Stimulated activated CD8-positive, alpha-beta memory T cell treated with anti-CD3 and anti-CD28 coated beads, Interleukin-12 subunit alpha, Interleukin-12 subunit beta, amount 100 ng/mL, for 1 hour (primary cell): ENCODE data around the gene NT5C.

ENCODE experiments used
- DNase-seq: peaks from one replicate; pipeline ENCODE4 v3.0.0-alpha.2; 2020; ENCODE audit warnings: low read depth

NT5C gene

DNA sequence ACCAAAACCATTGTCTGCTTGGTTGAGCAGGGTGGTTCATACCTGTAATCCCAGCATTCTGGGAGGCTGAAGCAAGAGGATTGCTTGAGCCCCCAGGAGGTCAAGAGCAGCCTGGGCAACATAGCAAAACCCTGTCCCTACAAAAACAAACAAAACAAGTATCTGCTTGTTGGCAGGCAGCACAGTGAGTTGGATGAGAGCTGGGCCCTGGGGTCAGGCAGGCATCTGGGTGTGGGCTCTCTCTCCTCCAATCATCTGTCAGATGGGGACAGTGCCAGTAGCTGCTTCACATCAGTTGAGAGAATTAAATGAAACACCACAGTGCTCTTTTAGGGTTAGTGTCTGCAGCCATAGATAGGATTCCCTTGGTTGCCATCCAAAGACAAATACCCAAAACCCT, 16.0 kb downstream of the NT5C start:
- DNase-seq: no peak

- DNase-seq: no peak
Measured at GRCh38 chr17:75114552-75115314, 16.8 kb downstream of the NT5C start.

DNA sequence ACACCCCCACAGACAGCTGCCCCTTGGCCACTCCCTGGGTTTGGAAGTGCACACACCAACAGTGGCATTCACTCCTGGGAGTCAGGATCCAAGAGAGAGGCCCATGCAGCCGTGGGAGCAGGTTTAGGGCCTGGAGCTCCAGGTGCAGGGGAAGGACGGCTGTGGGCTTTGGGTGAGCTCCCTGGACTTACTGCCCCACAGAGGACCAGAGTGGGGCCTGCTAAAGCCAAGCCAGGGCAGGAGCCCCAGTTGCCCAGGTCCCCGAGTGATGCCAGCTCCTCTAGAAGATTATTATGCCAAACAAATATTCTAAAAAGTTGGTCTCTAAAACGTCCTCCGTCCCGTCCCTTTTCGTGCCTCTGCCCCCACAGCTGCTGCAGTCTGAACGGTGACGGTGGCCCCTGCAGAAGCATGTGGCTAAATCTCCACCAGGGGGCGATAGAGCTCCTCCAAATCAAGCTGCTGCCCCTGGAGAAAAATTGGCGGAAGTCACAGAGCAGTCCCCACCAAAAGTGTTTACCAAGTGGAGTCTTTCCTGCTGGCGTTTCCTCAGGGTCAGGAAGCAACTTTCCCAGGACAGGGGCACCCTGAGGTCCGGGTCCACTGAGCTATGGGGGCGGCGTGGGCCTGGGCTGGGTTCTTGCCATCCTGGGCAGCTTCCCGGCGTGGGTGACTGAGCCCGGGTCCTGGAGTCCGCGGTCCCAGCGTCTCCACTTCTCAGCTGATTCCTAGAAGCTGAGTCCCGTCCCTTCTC, 17.6 kb downstream of the NT5C start:
- peak; percentile 89 for DNase-seq

GRCh38 chr17:75111777-75112335, 19.7 kb downstream of the NT5C start:
- DNase-seq: no peak

DNA sequence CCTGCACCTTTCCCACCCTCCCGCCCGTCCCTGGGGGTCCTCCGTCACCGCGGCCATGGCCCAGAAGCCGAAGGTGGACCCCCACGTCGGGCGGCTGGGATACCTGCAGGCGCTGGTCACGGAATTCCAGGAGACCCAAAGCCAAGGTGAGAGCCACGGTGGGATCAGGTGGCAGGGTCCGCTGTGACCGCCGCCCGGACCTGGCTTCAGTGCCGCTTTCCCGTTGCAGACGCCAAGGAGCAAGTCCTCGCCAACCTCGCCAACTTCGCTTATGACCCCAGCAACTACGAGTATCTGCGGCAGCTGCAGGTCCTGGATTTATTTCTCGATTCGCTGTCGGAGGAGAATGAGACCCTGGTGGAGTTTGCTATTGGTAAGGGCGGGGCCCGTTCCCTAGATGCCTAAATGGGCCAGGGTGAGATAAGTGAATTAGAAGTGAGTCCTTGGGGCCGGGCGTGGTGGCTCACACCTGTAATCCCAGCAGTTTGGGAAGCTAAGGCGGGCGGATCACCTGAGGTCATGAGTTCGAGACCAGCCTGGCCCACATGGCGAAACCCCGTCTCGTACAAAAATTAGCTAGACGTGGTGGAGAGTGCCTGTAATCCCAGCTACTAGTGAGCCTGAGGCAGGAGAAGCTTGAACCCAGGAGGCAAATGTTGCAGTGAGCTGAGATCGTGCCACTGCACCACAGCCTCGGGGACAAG, 21.2 kb downstream of the NT5C start:
- no peak for DNase-seq

- DNase-seq: peak; percentile 82
Measured at GRCh38 chr17:75109407-75110233, 21.9 kb downstream of the NT5C start, which contains the start of gene ARMC7. Gene ARMC7 (plus strand): TSS chr17:75109969. CDS start chr17:75110289, 320 bp downstream.

- DNase-seq: no peak
Measured at GRCh38 chr17:75109046-75109406, 22.5 kb downstream of the NT5C start.

DNA sequence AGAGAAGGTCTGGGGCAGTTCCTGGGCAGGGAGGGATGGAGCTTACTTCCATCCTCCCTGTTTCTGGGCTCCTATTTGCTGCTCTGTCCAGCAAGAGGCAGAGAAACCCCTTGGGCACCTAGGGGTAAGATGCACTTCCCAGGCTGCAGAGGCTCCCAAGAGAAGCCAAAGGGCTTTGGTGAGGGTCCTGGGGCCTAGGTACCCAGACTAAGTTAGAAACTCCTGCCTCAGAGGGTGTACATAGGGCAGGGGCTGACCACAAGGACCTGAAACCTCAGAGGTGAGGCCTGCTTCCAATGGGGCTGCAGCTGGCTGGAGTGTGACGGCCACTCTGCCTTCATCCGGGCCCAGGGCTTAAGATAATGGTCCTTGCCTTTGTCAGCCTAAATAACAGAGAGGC, 23.3 kb downstream of the NT5C start:
- no peak for DNase-seq

- no peak for DNase-seq
Measured at GRCh38 chr17:75105126-75106080, 26.1 kb downstream of the NT5C start.

DNA sequence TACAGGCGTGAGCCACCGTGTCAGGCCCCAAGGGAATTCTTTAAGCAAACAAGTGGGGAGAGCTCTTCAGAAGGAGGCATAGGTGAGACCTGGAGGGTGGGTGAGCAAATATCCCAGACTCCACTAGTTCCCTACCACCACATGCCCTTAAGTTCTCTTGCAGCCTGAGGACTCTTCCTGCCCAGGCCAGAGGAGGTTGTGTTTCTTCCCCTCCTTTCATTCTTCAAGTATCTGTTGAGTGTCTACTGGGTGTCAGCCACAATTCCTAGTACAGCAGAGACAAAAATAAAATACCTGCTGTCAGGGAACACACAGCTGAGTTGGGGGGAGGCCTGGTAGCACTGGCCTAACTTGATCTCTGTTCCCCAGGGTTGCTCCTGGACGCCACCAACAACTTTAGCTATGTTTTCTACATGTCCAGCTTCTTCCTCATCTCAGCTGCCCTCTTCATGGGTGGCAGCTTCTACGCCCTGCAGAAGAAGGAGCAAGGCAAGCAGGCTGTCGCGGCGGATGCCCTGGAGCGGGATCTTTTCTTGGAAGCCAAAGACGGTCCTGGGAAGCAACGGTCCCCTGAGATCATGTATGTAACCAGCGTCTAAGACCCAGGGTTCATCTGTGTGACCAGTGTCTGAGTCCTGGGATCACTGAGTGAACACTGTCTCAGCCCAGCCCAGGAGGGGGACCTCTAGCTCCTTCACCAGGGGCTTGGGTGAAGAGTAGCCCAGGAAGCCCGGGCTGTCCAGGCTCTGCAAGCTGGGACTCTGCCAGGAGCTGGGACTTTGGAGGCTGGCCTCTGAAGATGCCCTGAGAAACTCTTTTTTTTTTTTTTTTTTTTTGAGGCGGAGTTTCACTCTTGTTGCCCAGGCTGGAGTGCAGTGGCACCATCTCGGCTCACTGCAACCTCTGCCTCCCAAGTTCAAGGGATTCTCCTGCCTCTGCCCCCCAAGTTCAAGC, 27.7 kb downstream of the NT5C start:
- DNase-seq: no peak

DNA sequence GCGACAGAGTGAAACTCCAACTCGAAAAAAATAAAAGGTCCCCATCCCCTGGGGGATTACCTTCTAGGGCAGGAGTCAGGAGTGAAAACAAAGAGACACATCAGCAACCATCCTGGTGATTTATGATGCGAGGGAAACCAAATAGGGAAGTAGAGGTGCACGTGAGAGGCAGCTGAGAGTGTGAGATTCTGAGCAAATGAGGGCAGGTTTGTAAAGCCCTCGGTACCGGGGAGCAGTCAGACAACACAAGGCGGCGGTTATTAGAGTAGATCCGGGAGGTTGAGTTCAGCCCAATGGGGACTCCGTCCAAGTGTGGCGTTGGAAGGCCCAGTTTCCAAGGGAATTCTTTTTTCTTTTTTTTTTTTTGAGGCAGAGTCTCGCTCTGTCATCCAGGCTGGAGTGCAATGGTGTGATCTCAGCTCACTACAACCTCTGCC, 29.1 kb downstream of the NT5C start:
- no peak for DNase-seq

DNA sequence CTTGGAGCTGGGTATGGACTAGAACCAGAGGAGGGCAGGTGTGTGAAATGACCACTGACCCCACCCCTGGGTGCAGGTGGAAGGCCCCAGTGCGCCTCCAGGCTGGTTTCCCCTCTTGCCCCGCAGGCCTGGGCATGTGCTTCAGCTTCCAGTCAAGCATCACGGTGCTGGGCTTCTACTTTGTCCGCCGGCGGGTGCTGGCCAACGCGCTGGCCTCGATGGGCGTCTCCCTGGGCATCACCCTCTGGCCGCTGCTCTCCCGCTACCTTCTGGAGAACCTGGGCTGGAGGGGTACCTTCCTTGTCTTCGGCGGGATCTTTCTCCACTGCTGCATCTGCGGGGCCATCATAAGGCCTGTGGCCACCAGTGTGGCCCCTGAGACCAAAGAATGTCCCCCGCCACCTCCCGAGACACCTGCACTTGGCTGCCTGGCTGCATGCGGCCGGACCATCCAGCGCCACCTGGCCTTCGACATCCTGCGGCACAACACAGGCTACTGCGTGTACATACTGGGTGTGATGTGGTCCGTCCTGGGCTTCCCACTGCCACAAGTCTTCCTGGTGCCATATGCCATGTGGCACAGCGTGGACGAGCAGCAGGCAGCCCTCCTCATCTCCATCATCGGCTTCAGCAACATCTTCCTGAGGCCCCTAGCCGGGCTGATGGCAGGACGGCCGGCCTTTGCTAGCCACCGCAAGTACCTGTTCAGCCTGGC, 31.5 kb downstream of the NT5C start:
- DNase-seq: no peak

DNA sequence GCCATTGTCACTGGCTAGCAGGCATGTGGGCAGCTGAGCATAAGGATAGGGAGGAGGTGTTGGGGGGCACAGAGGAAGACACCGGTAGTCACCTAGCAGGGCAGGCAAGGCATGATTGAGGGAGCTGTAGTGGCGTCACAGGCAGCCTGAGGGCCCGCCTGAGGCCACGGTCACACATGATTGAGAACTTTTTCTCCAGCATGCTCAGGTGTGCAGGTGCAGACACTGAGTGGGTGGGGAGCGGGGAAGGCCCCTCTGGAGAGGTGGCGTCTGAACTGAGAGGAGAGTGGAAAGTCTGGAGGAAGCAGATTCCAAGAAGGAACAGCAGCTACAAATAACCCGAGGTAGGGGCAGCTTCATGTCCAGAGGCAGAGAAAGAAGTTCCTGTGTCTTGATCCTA, 32.7 kb downstream of the NT5C start:
- DNase-seq: no peak

DNA sequence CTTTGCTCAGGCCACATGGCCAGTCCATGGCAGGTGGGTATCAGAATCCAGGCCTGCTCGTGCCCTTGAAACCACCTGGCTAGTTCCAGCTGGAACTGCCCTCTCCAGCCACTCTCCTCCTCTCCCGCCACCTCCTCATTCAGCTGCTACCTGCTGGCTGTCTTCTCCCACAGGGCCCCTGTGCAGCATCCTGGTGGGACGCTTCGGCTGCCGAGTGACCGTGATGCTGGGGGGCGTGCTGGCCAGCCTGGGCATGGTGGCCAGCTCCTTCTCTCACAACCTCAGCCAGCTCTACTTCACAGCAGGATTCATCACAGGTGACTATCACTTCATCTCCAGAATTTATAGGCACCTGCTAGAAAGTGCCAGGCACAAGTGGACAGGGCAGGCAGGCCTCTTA, 33.7 kb downstream of the NT5C start:
- DNase-seq: no peak

- DNase-seq: no peak
Measured at GRCh38 chr17:75096082-75096625, 35.4 kb downstream of the NT5C start.

DNA sequence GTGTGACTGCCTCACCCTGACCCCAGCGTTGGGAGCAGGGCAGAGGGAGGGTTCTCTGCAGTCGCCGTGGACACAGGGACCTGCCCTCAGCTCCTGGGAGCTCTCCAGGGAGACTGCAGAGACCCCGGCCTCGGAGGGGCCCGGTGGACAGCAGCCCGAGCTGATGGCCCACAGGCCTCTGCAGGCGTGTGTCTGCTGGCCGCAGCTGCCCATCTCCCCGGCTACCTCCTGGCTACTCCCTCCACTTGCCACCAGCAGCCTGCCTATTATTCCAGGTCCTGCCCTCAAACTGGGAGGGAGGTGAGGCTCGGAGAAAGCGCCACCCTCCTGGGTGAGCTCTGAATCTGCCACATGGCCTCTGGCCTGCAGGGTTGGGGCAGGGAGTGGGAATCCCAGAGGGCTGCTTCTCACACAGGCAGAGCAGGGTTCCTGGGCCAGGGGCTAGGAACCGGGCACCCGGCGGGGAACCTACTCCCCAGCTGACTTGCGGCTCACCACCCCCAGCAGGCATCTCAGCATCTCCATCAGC, 36.6 kb downstream of the NT5C start:
- no peak for DNase-seq

GRCh38 chr17:75093548-75094158, 37.9 kb downstream of the NT5C start:
- no peak for DNase-seq
